Measurements from ENCODE around the gene CELF1. TPM values are rescaled to one million over a fixed set of nuclear protein-coding genes. Genes with fewer than 3 reads are reported as not detected.

Gene CELF1
- total and polyA plus RNA-seq, 9 of the 15 experiments (the other 6 are each of a cell fraction or from before 2014, with no cell fraction given) = 11.3 to 142 (median 77.4) TPM

DNA sequence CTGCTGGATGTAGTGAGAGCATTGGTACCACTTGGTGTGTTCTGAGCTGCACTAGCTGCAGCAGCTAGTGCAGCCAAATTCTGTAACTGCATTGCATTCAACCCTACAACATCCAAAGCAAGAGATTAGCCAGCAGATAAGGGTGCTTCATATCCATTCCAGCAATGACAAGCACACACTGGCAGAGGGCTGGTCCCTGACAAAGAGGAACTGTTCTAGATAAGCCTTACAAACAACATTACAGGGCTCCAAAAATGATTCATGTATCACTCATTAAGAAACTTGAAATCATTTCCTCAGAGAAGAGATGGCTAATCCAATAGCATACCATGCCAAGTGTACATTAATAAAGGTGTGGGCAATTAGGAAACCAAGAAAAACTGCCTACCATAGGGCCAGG, 75.6 kb downstream of the CELF1 start:
- TF ChIP-seq ZFX (CRISPR knock-in tag; IDR thresholded peaks at IDR 0.05) (no peak), JUND (IDR thresholded peaks at IDR 0.05; ENCODE audit: borderline replicate concordance, low read depth, low read length) (no peak), JUND (tag; IDR thresholded peaks at IDR 0.05; ENCODE audit: borderline replicate concordance, low read depth, low read length) (peak; percentile 40; the same call in 1 of the 3 replicates), DPF2 (IDR thresholded peaks at IDR 0.05) (no peak), SPI1 (IDR thresholded peaks at IDR 0.05; ENCODE audit: borderline replicate concordance, low read depth, low read length) (peak; percentile 73; the same call in 1 of the 2 replicates), FOSL1 (tag; conservative IDR thresholded peaks at IDR 0.05) (peak; percentile 73), GATA2 (CRISPR knock-in tag; IDR thresholded peaks at IDR 0.05) (peak; percentile 31; the same call in 1 of the 2 replicates), MEIS2 (IDR thresholded peaks at IDR 0.05; ENCODE audit: partially characterized antibody) (peak; percentile 28), ZNF766 (CRISPR knock-in tag; conservative IDR thresholded peaks at IDR 0.05) (0 out of 2 replicates have a peak, but pooled peaks have one; percentile 37)
- TF ChIP-seq, protein P1, sequence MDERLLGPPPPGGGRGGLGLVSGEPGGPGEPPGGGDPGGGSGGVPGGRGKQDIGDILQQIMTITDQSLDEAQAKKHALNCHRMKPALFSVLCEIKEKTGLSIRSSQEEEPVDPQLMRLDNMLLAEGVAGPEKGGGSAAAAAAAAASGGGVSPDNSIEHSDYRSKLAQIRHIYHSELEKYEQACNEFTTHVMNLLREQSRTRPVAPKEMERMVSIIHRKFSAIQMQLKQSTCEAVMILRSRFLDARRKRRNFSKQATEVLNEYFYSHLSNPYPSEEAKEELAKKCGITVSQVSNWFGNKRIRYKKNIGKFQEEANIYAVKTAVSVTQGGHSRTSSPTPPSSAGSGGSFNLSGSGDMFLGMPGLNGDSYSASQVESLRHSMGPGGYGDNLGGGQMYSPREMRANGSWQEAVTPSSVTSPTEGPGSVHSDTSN (CRISPR knock-in tag; IDR thresholded peaks at IDR 0.05; ENCODE audit: low read depth) = no peak
- TF ChIP-seq, protein P1 (tag; conservative IDR thresholded peaks at IDR 0.05; ENCODE audit: low read depth) = peak; percentile 61
- Histone ChIP-seq H3K9me3 (replicated peaks; ENCODE audit: control insufficient read depth, insufficient read depth, low read depth, low read length) (no peaks in the 10 kb centered on the region), H3K9ac (ENCODE audit: insufficient read depth in 1 of 2, low read depth in 2 of 2, low read length in 2 of 2) (no peak overlapping the region; a peak in 1 of 4 replicates), H3K4me2 (ENCODE audit: insufficient read depth, low read length) (no peak overlapping the region), H3K36me3 (ENCODE audit: control insufficient read depth, insufficient read depth, low read length) (peaks cover 95% of the 10 kb centered on the region), H3K79me2 (ENCODE audit: control insufficient read depth, insufficient read depth, low read length) (no peaks in the 10 kb centered on the region; the same call in 2 of the 3 replicates), H3K27me3 (ENCODE audit: control insufficient read depth in 2 of 2, insufficient read depth in 2 of 2, low read length in 2 of 2) (no peaks in the 10 kb centered on the region), H3K27ac (ENCODE audit: extremely low read depth, low read depth, low read length) (no peak overlapping the region), H3K4me3 (no peak overlapping the region), H4K20me1 (replicated peaks; ENCODE audit: control insufficient read depth, insufficient read depth, low read length) (0 out of 2 replicates have a peak, but pooled peaks cover 2% of the 10 kb centered on the region), H2AFZ (ENCODE audit: low read depth, low read length) (no peak overlapping the region), H3K4me1 (replicated peaks in 1 of 2; ENCODE audit: control insufficient read depth in 2 of 2, insufficient read depth in 2 of 2, low read length in 2 of 2) (peaks cover 0 to 11% of the 10 kb centered on the region in 2 experiments; a peak in 2 of 5 replicates), H3K9me1 (ENCODE audit: control insufficient read depth, insufficient read depth, low read length) (no peaks in the 10 kb centered on the region)
- DNase-seq (ENCODE audit: extremely low read depth in 1 of 4, low spot score in 3 of 4) = no peak
- in situ Hi-C loops (cut with MboI) (no loop called here), intact Hi-C loops (cut with micrococcal nuclease) (no loop called here)
- no peak for ATAC-seq
- ChIA-PET POLR2A (no interaction called here), CTCF (ENCODE audit: low intra/inter-chr PET ratio) (no interaction called here)
- no TSS peak for BruUV-seq (replicated peaks)
- peak; percentile 55 for FAIRE-seq
